Measurements from ENCODE around the gene LHX3.
"Not testable (repeated sequence)": the region's sequence is repeated elsewhere in the genome, so short reads cannot be mapped to it uniquely, and the experiment has no call there.

LHX3 gene

GRCh38 chr9:136241542-136241941 is 36.6 kb upstream of the LHX3 start:
- DNase-seq, result no peak

- no peak for DNase-seq
Observed at GRCh38 chr9:136240941-136241340, 36.0 kb upstream of the LHX3 start.

GRCh38 chr9:136239983-136240330 is 35.0 kb upstream of the LHX3 start:
- no peak for DNase-seq

GRCh38 chr9:136239135-136239982 is 34.4 kb upstream of the LHX3 start:
- no peak for DNase-seq

- DNase-seq, result no peak
Observed at GRCh38 chr9:136238342-136238732, 33.4 kb upstream of the LHX3 start.

- no peak for DNase-seq
Observed at GRCh38 chr9:136237486-136238341, 32.8 kb upstream of the LHX3 start.

GRCh38 chr9:136236471-136237410 is 31.8 kb upstream of the LHX3 start:
- not testable (repeated sequence) for DNase-seq

GRCh38 chr9:136235709-136236455 is 31.0 kb upstream of the LHX3 start:
- no peak for DNase-seq

- DNase-seq, result no peak
Observed at GRCh38 chr9:136235171-136235570, 30.2 kb upstream of the LHX3 start.

- DNase-seq, result no peak
Observed at GRCh38 chr9:136234597-136234996, 29.7 kb upstream of the LHX3 start.

- no peak for DNase-seq
Observed at GRCh38 chr9:136233868-136234267, 28.9 kb upstream of the LHX3 start.

GRCh38 chr9:136233411-136233810 is 28.5 kb upstream of the LHX3 start:
- no peak for DNase-seq

GRCh38 chr9:136232969-136233368 is 28.0 kb upstream of the LHX3 start:
- DNase-seq, result no peak

- DNase-seq, result no peak
Observed at GRCh38 chr9:136231478-136232297, 26.8 kb upstream of the LHX3 start.

- DNase-seq, result no peak
Observed at GRCh38 chr9:136230773-136231172, 25.8 kb upstream of the LHX3 start.

- no peak for DNase-seq
Observed at GRCh38 chr9:136230365-136230764, 25.4 kb upstream of the LHX3 start.

GRCh38 chr9:136229096-136230065 is 24.5 kb upstream of the LHX3 start:
- no peak for DNase-seq

GRCh38 chr9:136228107-136228875 is 23.4 kb upstream of the LHX3 start:
- DNase-seq, result no peak

All from NCI-H1436 treated with DMSO at 0.1 percent for 48 hours (cell line).